Activated CD4-positive, alpha-beta T cell treated with anti-CD3 and anti-CD28 coated beads, Interleukin-2, amount 50 U/mL, for 16 hours (primary cell): Measurements from ENCODE around the gene RGS11.
A peak's percentile ranks its signal among the peaks of the same experiment; 100 is the strongest.
"Not testable (repeated sequence)": the region's sequence is repeated elsewhere in the genome, so short reads cannot be mapped to it uniquely, and the experiment has no call there.

Source experiments
- DNase-seq: peaks from one replicate; pipeline ENCODE4 v3.0.0-alpha.2; 2020

RGS11 gene

GRCh38 chr16:279531-279930 is 3.8 kb upstream of the RGS11 start:
- no peak for DNase-seq

GRCh38 chr16:278863-279366 is 3.2 kb upstream of the RGS11 start:
- peak; percentile 50 for DNase-seq

- no peak for DNase-seq
Observed at GRCh38 chr16:276426-277077, 808 bp upstream of the RGS11 start.

- DNase-seq: peak; percentile 9
Observed at GRCh38 chr16:275041-275641, 603 bp downstream of the RGS11 start.

- no peak for DNase-seq
Observed at GRCh38 chr16:273547-274421, 2.0 kb downstream of the RGS11 start.

- no peak for DNase-seq
Observed at GRCh38 chr16:272633-273546, 2.9 kb downstream of the RGS11 start.

GRCh38 chr16:270381-271255 is 5.1 kb downstream of the RGS11 start:
- DNase-seq: no peak

GRCh38 chr16:269061-269796 is 6.5 kb downstream of the RGS11 start:
- no peak for DNase-seq

- DNase-seq: no peak
Observed at GRCh38 chr16:268141-269053, 7.3 kb downstream of the RGS11 start.

- not testable (repeated sequence) for DNase-seq
Observed at GRCh38 chr16:267562-267961, 8.2 kb downstream of the RGS11 start.

- no peak for DNase-seq
Observed at GRCh38 chr16:266258-267164, 9.2 kb downstream of the RGS11 start.

GRCh38 chr16:265711-266110 is 10.0 kb downstream of the RGS11 start:
- no peak for DNase-seq

GRCh38 chr16:265002-265529 is 10.7 kb downstream of the RGS11 start:
- no peak for DNase-seq

- no peak for DNase-seq
Observed at GRCh38 chr16:264440-264951, 11.2 kb downstream of the RGS11 start.

- no peak for DNase-seq
Observed at GRCh38 chr16:263944-264343, 11.8 kb downstream of the RGS11 start.

- DNase-seq: no peak
Observed at GRCh38 chr16:263182-263774, 12.5 kb downstream of the RGS11 start.

GRCh38 chr16:262121-262745 is 13.5 kb downstream of the RGS11 start:
- DNase-seq: no peak
